Erythroblast (primary cell): ENCODE measurements around the gene HCFC1.
A peak's percentile ranks its signal among the peaks of the same experiment; 100 is the strongest.

ENCODE experiments used
- DNase-seq, 2 experiments: peaks; one replicate each; lab custom pipeline; 2025; lab: John Stamatoyannopoulos, UW
- GATA1 ChIP-seq: IDR thresholded peaks from 2 replicates; pipeline ENCODE4 v1.6.1; 2011; ENCODE audit warnings: low read depth, mild to moderate bottlenecking, control low read depth, low read length, moderate library complexity
- POLR2A ChIP-seq: IDR thresholded peaks from 2 replicates; pipeline ENCODE4 v1.6.1; 2011; ENCODE audit warnings: mild to moderate bottlenecking, low read length

Gene HCFC1

DNA sequence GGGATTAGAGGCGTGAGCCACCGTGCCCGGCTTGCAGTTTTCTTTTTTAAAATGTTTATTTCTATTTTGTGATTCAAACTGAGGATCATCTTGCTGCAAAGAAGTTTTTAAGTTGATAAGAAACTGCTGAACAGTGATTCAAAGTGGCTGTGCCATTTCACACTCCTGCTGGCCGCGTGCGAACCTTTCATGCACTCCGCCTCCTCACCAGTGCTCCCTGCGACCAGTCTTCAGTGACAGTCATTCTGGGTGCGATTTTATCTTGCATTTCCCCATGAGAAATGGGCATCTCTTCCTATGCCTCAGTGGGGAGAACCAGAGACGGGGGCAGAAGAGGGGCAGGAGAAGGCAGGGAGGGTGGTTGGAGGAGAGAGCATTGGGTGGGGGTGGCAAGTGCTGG, 22.4 kb upstream of the HCFC1 start:
- TF ChIP-seq GATA1 (no peak), POLR2A (no peak)
- no peak for DNase-seq

DNA sequence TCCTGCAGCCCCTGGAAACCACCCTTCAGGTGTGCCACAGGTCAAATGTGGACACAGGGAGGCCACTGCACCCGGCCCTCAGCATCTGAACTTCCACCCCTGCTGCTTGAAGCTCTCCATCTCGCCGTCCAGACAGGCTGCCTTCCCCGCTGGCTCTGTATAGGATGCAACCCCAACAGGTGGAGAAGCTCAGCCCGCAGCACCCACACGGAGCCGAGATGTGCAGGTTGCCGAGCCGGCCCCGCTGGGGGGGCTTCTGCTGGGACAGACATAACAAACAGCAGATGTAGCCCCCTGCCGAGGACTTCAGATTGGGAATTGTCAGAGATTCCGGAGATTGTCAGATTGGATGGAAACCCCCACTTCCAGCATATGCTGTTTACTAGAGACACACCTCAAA, 21.5 kb upstream of the HCFC1 start:
- TF ChIP-seq GATA1 (no peak), POLR2A (no peak)
- no peak for DNase-seq

DNA sequence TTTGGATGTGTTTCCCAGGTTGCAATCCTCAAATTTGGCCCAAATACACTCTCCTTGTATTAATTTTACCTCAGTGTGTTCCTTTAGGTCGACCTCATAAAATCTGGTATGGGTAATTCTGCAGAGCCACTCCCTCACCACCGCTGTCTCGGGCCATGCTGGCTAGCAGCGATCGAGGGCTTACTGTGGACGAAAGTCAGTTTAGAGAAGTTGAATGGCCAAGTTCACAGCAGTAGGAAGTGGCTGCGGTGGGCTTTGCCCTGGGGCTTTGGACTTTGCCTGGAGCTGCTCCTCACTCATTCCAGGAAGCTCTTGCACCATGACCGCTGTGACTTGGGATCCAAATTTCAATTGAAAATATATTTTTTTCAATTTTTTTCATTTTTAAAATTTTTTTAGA, 20.6 kb upstream of the HCFC1 start:
- no peak for DNase-seq
- TF ChIP-seq POLR2A (no peak), GATA1 (no peak)

- TF ChIP-seq POLR2A (no peak), GATA1 (no peak)
- DNase-seq, result no peak
Measured at GRCh38 chrX:153991013-153991580, 19.5 kb upstream of the HCFC1 start.

DNA sequence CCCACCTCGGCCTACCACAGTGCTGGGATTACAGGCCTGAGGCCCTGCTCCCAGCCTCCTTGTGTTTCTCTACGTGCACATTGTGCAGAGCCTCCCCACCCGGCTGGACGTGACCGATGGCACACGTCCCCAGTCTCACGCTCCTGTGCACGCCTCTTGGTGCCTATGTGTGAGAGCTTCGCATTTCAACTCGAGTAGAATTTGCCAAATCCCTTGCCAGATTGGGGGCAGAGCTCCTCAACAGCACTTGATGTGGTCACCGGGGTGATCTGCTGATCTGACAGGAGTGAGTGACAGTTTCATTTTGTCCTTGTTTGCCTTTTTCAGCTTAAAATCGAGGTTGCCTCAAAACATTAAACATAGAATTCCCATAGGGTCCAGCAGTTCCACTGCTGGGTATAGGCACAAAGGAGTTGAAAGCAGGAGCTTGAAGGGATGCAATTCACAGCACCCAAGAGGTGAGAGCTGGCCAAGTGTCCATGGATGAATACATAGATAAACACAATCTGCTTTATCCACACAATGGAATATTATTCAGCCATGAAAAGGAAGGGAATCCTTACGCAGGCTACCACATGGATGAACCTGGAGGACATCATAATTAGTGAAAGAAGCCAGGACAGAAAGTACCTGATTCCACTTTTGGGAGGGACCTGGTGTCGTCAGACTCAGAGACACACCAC, 18.5 kb upstream of the HCFC1 start:
- DNase-seq, result no peak
- TF ChIP-seq POLR2A, result no peak
- TF ChIP-seq GATA1, result no peak

GRCh38 chrX:153988493-153988892, 16.9 kb upstream of the HCFC1 start:
- no peak for DNase-seq
- TF ChIP-seq POLR2A, result no peak
- TF ChIP-seq GATA1, result no peak

GRCh38 chrX:153984351-153985178, 12.9 kb upstream of the HCFC1 start:
- TF ChIP-seq GATA1 (no peak), POLR2A (no peak)
- peak; percentile 49 to 66 for DNase-seq

DNA sequence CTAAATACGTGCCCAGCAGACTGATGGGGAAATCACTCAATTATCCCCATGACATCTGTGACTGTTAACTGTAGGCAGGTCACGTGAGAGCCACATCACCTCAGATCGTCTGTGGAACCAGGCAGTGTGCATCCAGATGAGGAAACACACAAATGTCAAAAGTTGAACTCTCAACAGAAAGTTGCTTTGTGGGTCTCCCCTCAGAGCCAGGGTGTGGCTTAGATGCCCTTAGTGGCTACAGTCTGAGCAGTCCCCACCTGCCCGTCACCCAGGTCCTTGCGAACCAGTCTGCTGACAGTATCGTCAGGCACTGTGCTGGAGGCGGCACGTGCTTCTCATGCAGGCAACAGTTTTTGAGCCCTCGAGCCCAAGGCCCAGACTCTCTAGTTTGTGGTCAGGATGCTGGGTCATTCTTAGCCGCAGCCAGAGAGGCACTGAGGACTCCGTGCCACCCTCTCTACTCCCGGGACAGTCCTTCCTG, 11.7 kb upstream of the HCFC1 start:
- no peak for DNase-seq
- TF ChIP-seq POLR2A, result no peak
- TF ChIP-seq GATA1, result no peak

DNA sequence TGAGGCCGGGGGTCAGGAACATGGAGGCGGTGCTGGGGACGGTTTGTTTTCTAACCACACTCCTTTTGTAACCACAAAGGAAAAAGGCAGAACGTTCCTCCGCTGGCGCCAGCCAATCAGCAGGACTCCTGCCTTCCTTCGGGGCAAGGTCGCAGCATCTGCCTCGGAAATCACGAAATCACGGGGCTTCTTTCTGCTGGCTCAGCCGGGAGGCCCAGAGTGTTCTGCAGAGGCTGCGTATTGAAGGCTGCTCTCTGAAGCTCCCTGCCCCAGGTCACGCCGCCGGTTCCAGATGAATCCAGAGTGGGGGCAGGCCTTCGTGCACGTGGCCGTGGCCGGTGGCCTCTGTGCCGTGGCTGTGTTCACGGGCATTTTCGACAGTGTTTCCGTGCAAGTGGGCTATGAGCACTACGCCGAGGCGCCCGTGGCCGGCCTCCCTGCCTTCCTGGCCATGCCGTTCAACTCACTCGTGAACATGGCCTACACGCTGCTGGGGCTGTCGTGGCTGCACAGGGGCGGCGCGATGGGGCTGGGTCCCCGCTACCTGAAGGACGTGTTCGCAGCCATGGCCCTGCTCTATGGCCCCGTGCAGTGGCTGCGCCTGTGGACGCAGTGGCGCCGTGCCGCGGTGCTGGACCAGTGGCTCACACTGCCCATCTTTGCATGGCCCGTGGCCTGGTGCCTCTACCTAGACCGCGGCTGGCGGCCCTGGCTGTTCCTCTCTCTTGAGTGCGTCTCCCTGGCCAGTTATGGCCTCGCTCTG, 10.3 kb upstream of the HCFC1 start:
- TF ChIP-seq GATA1 (no peak), POLR2A (no peak)
- DNase-seq, result peak in 1 of 2 experiments; percentile 18

GRCh38 chrX:153981231-153981630, 9.6 kb upstream of the HCFC1 start:
- no peak for TF ChIP-seq POLR2A
- TF ChIP-seq GATA1, result no peak
- no peak for DNase-seq

- peak; percentile 48 to 56 for DNase-seq
Measured at GRCh38 chrX:153980394-153980793, 8.8 kb upstream of the HCFC1 start.

GRCh38 chrX:153974726-153975286, 3.2 kb upstream of the HCFC1 start:
- DNase-seq, result no peak
- TF ChIP-seq GATA1 (no peak), POLR2A (no peak)
